Astrocyte (in vitro differentiated cells and primary cell): ENCODE data around the gene STARD4. TPM values are rescaled to one million over a fixed set of nuclear protein-coding genes. Genes with fewer than 3 reads are reported as not detected.

Experiments
- DNase-seq: peaks from one replicate; pipeline ENCODE4 v3.0.0-alpha.2; 2010; ENCODE audit warnings: low read depth
- FAIRE-seq: peaks from 2 replicates; lab custom pipeline; 2011; peaks lifted over from hg19 to GRCh38; lab: Jason Lieb, UNC
- H2AFZ ChIP-seq: 2 replicates; pipeline ENCODE4 v1.6.0; 2012; ENCODE audit warnings: low read depth, low read length, inconsistent platforms
- H3K27ac ChIP-seq: 2 replicates; pipeline ENCODE4 v1.5.1; 2011; ENCODE audit warnings: low read depth, low read length, inconsistent platforms
- H3K27me3 ChIP-seq: 2 replicates; pipeline ENCODE4 v1.6.0; 2011; ENCODE audit warnings: low read length, inconsistent platforms; ENCODE audit not compliant: insufficient read depth
- H3K36me3 ChIP-seq: 2 replicates; pipeline ENCODE4 v1.5.1; 2011; ENCODE audit warnings: low read length, inconsistent platforms; ENCODE audit not compliant: insufficient read depth
- H3K4me1 ChIP-seq: 2 replicates; pipeline ENCODE4 v1.5.1; 2011; ENCODE audit warnings: low read length, inconsistent platforms; ENCODE audit not compliant: insufficient read depth
- H3K4me2 ChIP-seq: 2 replicates; pipeline ENCODE4 v1.6.0; 2012; ENCODE audit warnings: low read length, inconsistent platforms
- H3K4me3 ChIP-seq: 2 replicates; pipeline ENCODE4 v1.5.1; 2011; ENCODE audit warnings: low read depth, mild to moderate bottlenecking, low read length, inconsistent platforms; ENCODE audit not compliant: insufficient read depth
- H3K79me2 ChIP-seq: 2 replicates; pipeline ENCODE4 v1.6.0; 2012; ENCODE audit warnings: mild to moderate bottlenecking, low read length, inconsistent platforms; ENCODE audit not compliant: insufficient read depth
- H3K9ac ChIP-seq: 2 replicates; pipeline ENCODE4 v1.6.0; 2012; ENCODE audit warnings: mild to moderate bottlenecking, low read length, inconsistent platforms
- H3K9me3 ChIP-seq: 2 replicates; pipeline ENCODE4 v1.5.1; 2012; ENCODE audit warnings: low read depth, mild to moderate bottlenecking, low read length, inconsistent platforms; ENCODE audit not compliant: insufficient read depth
- H4K20me1 ChIP-seq: 2 replicates; pipeline ENCODE4 v1.6.0; 2012; ENCODE audit warnings: low read length, inconsistent platforms; ENCODE audit not compliant: insufficient read depth
- H3K27ac Mint-ChIP-seq: one replicate; pipeline ENCODE4 v1.8.0; 2021; ENCODE audit warnings: mild to moderate bottlenecking, mixed read lengths; ENCODE audit not compliant: unreplicated experiment
- H3K27me3 Mint-ChIP-seq: one replicate; pipeline ENCODE4 v1.8.0; 2021; ENCODE audit warnings: low read depth, mixed read lengths; ENCODE audit not compliant: unreplicated experiment
- H3K36me3 Mint-ChIP-seq: one replicate; pipeline ENCODE4 v1.8.0; 2021; ENCODE audit warnings: low read depth, mixed read lengths; ENCODE audit not compliant: unreplicated experiment
- H3K4me1 Mint-ChIP-seq: one replicate; pipeline ENCODE4 v1.8.0; 2021; ENCODE audit warnings: low read depth, mixed read lengths; ENCODE audit not compliant: unreplicated experiment
- H3K4me3 Mint-ChIP-seq: one replicate; pipeline ENCODE4 v1.8.0; 2021; ENCODE audit warnings: mild to moderate bottlenecking, moderate library complexity, mixed read lengths; ENCODE audit not compliant: unreplicated experiment
- H3K9me3 Mint-ChIP-seq: one replicate; pipeline ENCODE4 v1.8.0; 2021; ENCODE audit warnings: mild to moderate bottlenecking, mixed read lengths; ENCODE audit not compliant: unreplicated experiment
- CTCF ChIP-seq: IDR thresholded peaks from 2 replicates; pipeline ENCODE4 v1.5.1; 2011; ENCODE audit warnings: low read depth, mild to moderate bottlenecking, inconsistent platforms, low read length, moderate library complexity; ENCODE audit not compliant: insufficient read depth
- EZH2 ChIP-seq: IDR thresholded peaks from 2 replicates; pipeline ENCODE4 v1.6.1; 2012; ENCODE audit warnings: mild to moderate bottlenecking, low read length, inconsistent platforms; ENCODE audit not compliant: insufficient read depth
- total RNA-seq: library from RNA; stranded (reverse); gene quantifications from 2 replicates; pipeline ENCODE4 v1.2.1, GENCODE V29; 2021

STARD4 gene
- total RNA-seq, 1 donor from 2014 or later, result 84.9 TPM

GRCh38 chr5:111488353-111488752, 24.0 kb downstream of the STARD4 start:
- no peaks in the 10 kb centered on the region for H3K9me3 Mint-ChIP-seq

GRCh38 chr5:111486926-111487325, 25.4 kb downstream of the STARD4 start:
- TF ChIP-seq EZH2 (no peak), CTCF (no peak)
- no peak overlapping the region for H2AFZ ChIP-seq
- DNase-seq (no peak), FAIRE-seq (no peak)
- H3K79me2 ChIP-seq, result no peaks in the 10 kb centered on the region
- Mint-ChIP-seq H3K9me3 (no peaks in the 10 kb centered on the region), H3K27me3 (no peaks in the 10 kb centered on the region), H3K36me3 (no peaks in the 10 kb centered on the region), H3K27ac (no peak overlapping the region), H3K4me3 (no peak overlapping the region), H3K4me1 (no peaks in the 10 kb centered on the region)
- H3K27ac ChIP-seq, result no peak overlapping the region
- H3K4me1 ChIP-seq, result no peaks in the 10 kb centered on the region
- H4K20me1 ChIP-seq, result no peaks in the 10 kb centered on the region
- H3K9me3 ChIP-seq, result no peaks in the 10 kb centered on the region
- H3K4me2 ChIP-seq, result no peak overlapping the region
- no peak overlapping the region for H3K4me3 ChIP-seq
- no peak overlapping the region for H3K9ac ChIP-seq
- H3K27me3 ChIP-seq, result no peaks in the 10 kb centered on the region
- no peaks in the 10 kb centered on the region for H3K36me3 ChIP-seq

More at GRCh38 chr5:111488353-111488752, 24.0 kb downstream of the STARD4 start:
- Histone ChIP-seq H3K27me3 (no peaks in the 10 kb centered on the region), H3K36me3 (peaks cover 3% of the 10 kb centered on the region), H3K4me2 (no peak overlapping the region), H4K20me1 (no peaks in the 10 kb centered on the region), H3K9me3 (no peaks in the 10 kb centered on the region), H3K27ac (no peak overlapping the region), H2AFZ (no peak overlapping the region), H3K79me2 (no peaks in the 10 kb centered on the region), H3K4me1 (no peaks in the 10 kb centered on the region), H3K4me3 (no peak overlapping the region), H3K9ac (no peak overlapping the region)
- no peak for FAIRE-seq
- H3K27me3 Mint-ChIP-seq, result no peaks in the 10 kb centered on the region
- no peaks in the 10 kb centered on the region for H3K36me3 Mint-ChIP-seq
- no peak for TF ChIP-seq EZH2
- TF ChIP-seq CTCF, result no peak
- DNase-seq, result no peak
- no peak overlapping the region for H3K27ac Mint-ChIP-seq
- no peaks in the 10 kb centered on the region for H3K4me1 Mint-ChIP-seq
- no peak overlapping the region for H3K4me3 Mint-ChIP-seq

- Histone ChIP-seq H3K9me3 (no peaks in the 10 kb centered on the region), H3K4me3 (no peak overlapping the region), H3K79me2 (no peaks in the 10 kb centered on the region), H3K4me1 (no peaks in the 10 kb centered on the region), H4K20me1 (no peaks in the 10 kb centered on the region), H3K27me3 (no peaks in the 10 kb centered on the region), H3K27ac (no peak overlapping the region), H3K36me3 (no peaks in the 10 kb centered on the region), H3K9ac (no peak overlapping the region), H2AFZ (no peak overlapping the region), H3K4me2 (no peak overlapping the region)
- FAIRE-seq (no peak), DNase-seq (no peak)
- Mint-ChIP-seq H3K4me1 (no peaks in the 10 kb centered on the region), H3K27ac (no peak overlapping the region), H3K9me3 (no peaks in the 10 kb centered on the region), H3K4me3 (no peak overlapping the region), H3K36me3 (no peaks in the 10 kb centered on the region), H3K27me3 (no peaks in the 10 kb centered on the region)
- TF ChIP-seq CTCF (no peak), EZH2 (no peak)
Measured at GRCh38 chr5:111486055-111486454, 26.3 kb downstream of the STARD4 start.
